HG02610 (cell line): ENCODE results near the gene TFG.

ENCODE experiments used
- ATAC-seq: cut with Tn5 transposase; IDR thresholded peaks from one replicate; pipeline ENCODE4 v1.9.1; 2021; ENCODE audit warnings: mild to moderate bottlenecking, moderate library complexity; ENCODE audit not compliant: unreplicated experiment

Gene TFG

DNA sequence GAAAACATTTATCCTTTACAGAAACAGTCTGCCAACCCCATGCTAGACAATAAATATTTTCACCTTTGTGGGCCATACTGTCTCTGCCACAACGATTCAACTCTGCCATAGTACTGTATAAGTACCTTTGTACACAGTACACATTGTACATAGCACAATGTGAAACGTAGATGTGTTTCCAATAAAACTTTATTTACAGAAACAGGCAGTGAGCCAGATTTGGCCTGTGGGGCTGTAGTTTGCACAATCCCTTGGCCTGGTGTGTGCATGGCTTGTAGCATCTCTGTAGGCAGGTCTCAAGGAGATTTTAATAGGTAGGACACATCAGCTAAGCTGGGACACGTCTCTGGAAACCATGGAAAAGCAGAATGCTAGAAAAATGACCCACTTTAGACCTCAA lies 74.3 kb downstream of the TFG start:
- no peak for ATAC-seq

- no peak for ATAC-seq
Observed at GRCh38 chr3:100789579-100789978, 80.3 kb downstream of the TFG start.

DNA sequence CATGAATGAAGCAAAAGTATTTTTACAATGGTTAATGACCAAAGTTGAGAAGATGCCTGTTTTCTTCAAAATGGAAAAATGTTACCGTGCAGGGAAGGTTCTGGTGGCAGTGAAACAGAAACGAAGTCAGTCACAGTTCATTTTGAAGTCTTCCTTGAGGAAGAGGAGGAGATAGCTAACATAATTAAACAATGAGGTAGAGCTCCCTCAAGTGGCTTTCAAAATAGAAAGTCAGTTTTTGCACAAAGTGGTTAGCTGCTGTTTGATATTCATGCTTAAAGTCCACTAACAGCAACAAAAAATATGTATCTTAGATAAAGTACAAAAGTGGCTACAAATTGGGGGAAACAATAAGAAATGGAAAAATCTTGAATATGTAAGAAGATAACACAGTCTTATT lies 87.3 kb downstream of the TFG start:
- ATAC-seq, result no peak

DNA sequence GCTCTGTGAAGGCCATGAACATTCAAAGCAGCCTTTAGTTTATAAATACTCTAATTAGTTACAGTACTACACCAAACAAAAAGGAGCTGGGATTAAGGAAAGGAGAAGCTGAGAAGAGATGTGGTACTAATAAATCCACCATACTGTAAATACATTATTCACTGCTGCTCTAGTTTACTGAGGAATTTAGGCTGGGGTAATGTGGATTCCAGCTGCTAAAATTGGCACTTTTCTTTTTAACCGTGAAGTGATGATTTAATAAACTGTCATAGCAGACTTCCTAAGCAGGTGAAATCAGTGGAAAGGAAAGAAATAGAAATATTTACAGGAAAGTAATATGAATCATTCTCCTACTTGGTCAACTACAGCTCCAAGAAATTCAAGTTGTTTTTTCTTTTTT lies 88.7 kb downstream of the TFG start:
- no peak for ATAC-seq
